CD4-positive, alpha-beta T cell treated with Interferon gamma for 1 hour (primary cell): ENCODE results near the gene MAP3K12.
A peak's percentile ranks its signal among the peaks of the same experiment; 100 is the strongest.

Experiments used
- DNase-seq: peaks from one replicate; pipeline ENCODE4 v3.0.0-alpha.2; 2020

MAP3K12 gene

GRCh38 chr12:53508534-53509170 is 9.4 kb upstream of the MAP3K12 start:
- DNase-seq = peak; percentile 80

GRCh38 chr12:53507603-53507885 is 8.3 kb upstream of the MAP3K12 start:
- DNase-seq = no peak

- no peak for DNase-seq
Observed at GRCh38 chr12:53506881-53507602, 7.8 kb upstream of the MAP3K12 start, which contains the start of gene NPFF. Gene NPFF, minus strand, starts transcription at chr12:53507484. Its CDS starts 10 bp downstream, at chr12:53507474.

GRCh38 chr12:53506450-53506785 is 7.2 kb upstream of the MAP3K12 start:
- no peak for DNase-seq

GRCh38 chr12:53505555-53506449 is 6.5 kb upstream of the MAP3K12 start:
- DNase-seq = no peak

- no peak for DNase-seq
Observed at GRCh38 chr12:53505086-53505485, 5.8 kb upstream of the MAP3K12 start.

- no peak for DNase-seq
Observed at GRCh38 chr12:53504004-53504920, 5.0 kb upstream of the MAP3K12 start.

- no peak for DNase-seq
Observed at GRCh38 chr12:53502983-53503728, 3.9 kb upstream of the MAP3K12 start.

GRCh38 chr12:53502331-53502730 is 3.1 kb upstream of the MAP3K12 start:
- no peak for DNase-seq

GRCh38 chr12:53501615-53502181 is 2.4 kb upstream of the MAP3K12 start:
- no peak for DNase-seq

- DNase-seq = peak; percentile 98
Observed at GRCh38 chr12:53500776-53501614, 1.7 kb upstream of the MAP3K12 start, which contains the start of gene TARBP2. Gene TARBP2, plus strand, starts transcription at chr12:53501283. Its CDS starts 126 bp downstream, at chr12:53501409.

- DNase-seq = peak; percentile 57
Observed at GRCh38 chr12:53500142-53500775, 1.0 kb upstream of the MAP3K12 start.

GRCh38 chr12:53498235-53498630 is 1.0 kb downstream of the MAP3K12 start:
- no peak for DNase-seq

- DNase-seq = no peak
Observed at GRCh38 chr12:53497461-53497860, 1.8 kb downstream of the MAP3K12 start.

- no peak for DNase-seq
Observed at GRCh38 chr12:53496752-53497032, 2.6 kb downstream of the MAP3K12 start.

GRCh38 chr12:53495903-53496751 is 3.1 kb downstream of the MAP3K12 start:
- DNase-seq = no peak

GRCh38 chr12:53493610-53494391 is 5.5 kb downstream of the MAP3K12 start:
- DNase-seq = no peak

GRCh38 chr12:53492830-53493609 is 6.2 kb downstream of the MAP3K12 start:
- DNase-seq = peak; percentile 89
